HepG2 (cell line): ENCODE measurements around the gene WDR62. TPM values are rescaled to one million over a fixed set of nuclear protein-coding genes. Genes with fewer than 3 reads are reported as not detected.

Experiments
- ATAC-seq: fragments of 200-7000 bp; cut with Tn5 transposase; 3 replicates; pipeline ENCODE4 v1.9.1; 2020; ENCODE audit warnings: mild to moderate bottlenecking, moderate library complexity
- BruUV-seq: library from RNA; stranded (reverse); fragments of 400-500 nt; replicated peaks from 2 replicates; lab custom pipeline; 2021; lab: Mats Ljungman, UMichigan
- CTCF ChIA-PET: fragments of 300-600 bp; formaldehyde crosslinking; extraction: SDS; loops from one replicate; lab custom pipeline; 2021; ENCODE audit warnings: low total read pairs, inconsistent platforms, low intra/inter-chr PET ratio; lab: Yijun Ruan, JAX
- POLR2A ChIA-PET: fragments of 350-600 bp; sonication (Branson Sonifier 250); formaldehyde crosslinking; loops from one replicate; lab custom pipeline; 2020; ENCODE audit warnings: antibody characterized with exemption, inconsistent platforms; lab: Yijun Ruan, JAX
- DNase-seq: peaks from one replicate; pipeline ENCODE4 v3.0.0-alpha.2; 2015; ENCODE audit warnings: low spot score
- FAIRE-seq: peaks from 3 replicates; lab custom pipeline; 2011; peaks lifted over from hg19 to GRCh38; lab: Jason Lieb, UNC
- H2AFZ ChIP-seq: one replicate; pipeline ENCODE4 v1.6.1; 2011; ENCODE audit warnings: low read length, inconsistent platforms
- H3K27ac ChIP-seq: fragments of 300-600 bp; 3 replicates; pipeline ENCODE4 v1.8.0; 2011; ENCODE audit warnings: mixed run types, mild to moderate bottlenecking, mixed read lengths, low read length, inconsistent platforms; ENCODE audit not compliant: insufficient read depth; ENCODE audit errors: extremely low read length
- H3K27me3 ChIP-seq, 2 experiments: fragments of 200-600 bp in 1 of 2; 2 replicates in 1 of 2; 3 replicates in 1 of 2; pipeline versions ENCODE4 v1.6.0 to v1.8.0; 2011; ENCODE audit warnings: low read length in 2 of 2, mild to moderate bottlenecking in 2 of 2, moderate library complexity in 2 of 2, inconsistent platforms in 1 of 2; ENCODE audit not compliant: insufficient read depth in 2 of 2, control insufficient read depth in 1 of 2
- H3K36me3 ChIP-seq, 2 experiments: fragments of 200-600 bp in 1 of 2; replicated peaks in 1 of 2; 2 replicates in 1 of 2; 3 replicates in 1 of 2; pipeline versions ENCODE4 v1.5.1 to v1.8.0; 2011; ENCODE audit warnings: low read length in 2 of 2, inconsistent platforms in 1 of 2; ENCODE audit not compliant: insufficient read depth in 2 of 2, control insufficient read depth in 1 of 2
- H3K4me1 ChIP-seq: 2 replicates; pipeline ENCODE4 v1.5.1; 2012; ENCODE audit warnings: low read length, inconsistent platforms; ENCODE audit not compliant: insufficient read depth
- H3K4me2 ChIP-seq: 2 replicates; pipeline ENCODE4 v1.6.0; 2011; ENCODE audit warnings: low read depth, low read length, inconsistent platforms
- H3K4me3 ChIP-seq, 3 experiments: fragments of 200-600 bp in 1 of 3; sonication (generic), shearing (Covaris generic) in 1 of 3; replicated peaks in 1 of 3; 2 replicates each; pipeline ENCODE4 v1.5.1; 2011 to 2016; ENCODE audit warnings: low read length in 3 of 3, inconsistent platforms in 2 of 3, low read depth in 2 of 3, mild to moderate bottlenecking in 2 of 3, control low read depth in 1 of 3, mixed read lengths in 1 of 3; ENCODE audit not compliant: insufficient read depth in 1 of 3
- H3K79me2 ChIP-seq: one replicate; pipeline ENCODE4 v1.6.1; 2011; ENCODE audit warnings: low read length, inconsistent platforms; ENCODE audit not compliant: insufficient read depth
- H3K9ac ChIP-seq: 2 replicates; pipeline ENCODE4 v1.6.0; 2011; ENCODE audit warnings: mild to moderate bottlenecking, low read depth, low read length, inconsistent platforms; ENCODE audit not compliant: insufficient read depth
- H3K9me3 ChIP-seq: 2 replicates; pipeline ENCODE4 v1.5.1; 2012; ENCODE audit warnings: mild to moderate bottlenecking, low read length
- H4K20me1 ChIP-seq: 2 replicates; pipeline ENCODE4 v1.6.0; 2011; ENCODE audit warnings: inconsistent platforms, mild to moderate bottlenecking, low read length, moderate library complexity; ENCODE audit not compliant: insufficient read depth
- AGO2 ChIP-seq: fragments of 200-400 bp; formaldehyde crosslinking; optimal IDR thresholded peaks from 2 replicates; pipeline ENCODE3; 2017; ENCODE audit warnings: mild to moderate bottlenecking, low read depth, low read length, moderate library complexity
- IRF2 ChIP-seq: IDR thresholded peaks from 2 replicates; pipeline ENCODE4 v1.6.1; 2018; ENCODE audit warnings: missing genetic modification reagents, missing compliant biosample characterization
- MTA3 ChIP-seq: sonication (generic); formaldehyde crosslinking; IDR thresholded peaks from 2 replicates; pipeline ENCODE4 v1.4.0; 2020; ENCODE audit warnings: missing genetic modification reagents
- PHF8 ChIP-seq: sonication (generic); formaldehyde crosslinking; IDR thresholded peaks from 2 replicates; pipeline ENCODE4 v1.5.0; 2020; ENCODE audit warnings: missing genetic modification reagents
- SALL1 ChIP-seq: sonication (generic); formaldehyde crosslinking; IDR thresholded peaks from 2 replicates; pipeline ENCODE4 v1.8.0; 2022; ENCODE audit warnings: mild to moderate bottlenecking, missing genetic modification reagents
- SPEN ChIP-seq: sonication (generic); formaldehyde crosslinking; IDR thresholded peaks from 2 replicates; pipeline ENCODE4 v1.5.1; 2020; ENCODE audit warnings: low read depth, mild to moderate bottlenecking, missing genetic modification reagents
- TCF12 ChIP-seq, 2 experiments: fragments of 450-650 bp in 1 of 2; sonication (generic) in 1 of 2; formaldehyde crosslinking in 1 of 2; IDR thresholded peaks; 2 replicates each; pipeline versions ENCODE4 v1.6.1 to v1.8.0; 2017 to 2022; ENCODE audit warnings: antibody characterized with exemption in 1 of 2, mild to moderate bottlenecking in 1 of 2, missing genetic modification reagents in 1 of 2, moderate library complexity in 1 of 2
- TCF7 ChIP-seq: sonication (generic); IDR thresholded peaks from 2 replicates; pipeline ENCODE4 v1.6.1; 2016; ENCODE audit warnings: antibody characterized with exemption, low read depth
- TOPORS ChIP-seq: sonication (generic); formaldehyde crosslinking; IDR thresholded peaks from 2 replicates; pipeline ENCODE4 v1.8.0; 2023; ENCODE audit warnings: mild to moderate bottlenecking, missing genetic modification reagents
- ZKSCAN5 ChIP-seq: sonication (generic); formaldehyde crosslinking; IDR thresholded peaks from 2 replicates; pipeline ENCODE4 v1.5.1; 2020; ENCODE audit warnings: mild to moderate bottlenecking, missing genetic modification reagents
- ZNF615 ChIP-seq: sonication (generic); formaldehyde crosslinking; IDR thresholded peaks from 2 replicates; pipeline ENCODE4 v1.5.0; 2020; ENCODE audit warnings: mild to moderate bottlenecking, missing genetic modification reagents, borderline replicate concordance
- WGBS: methylation state at CpG from one replicate; pipeline ENCODE4 v1.1.6; 2017; ENCODE audit warnings: low lambda C conversion rate; 5-methylcytosine and 5-hydroxymethylcytosine counted together
- in situ Hi-C: cut with HindIII; loops from 2 replicates; pipeline ENCODE4 v1.10.0; 2017; ENCODE audit warnings: low pct_unique_long_range_greater_than_20kb; ENCODE audit not compliant: extremely low pct_ligation_motif_present
- intact Hi-C: fragments of 100-400 bp; cut with micrococcal nuclease; formaldehyde crosslinking; loops from one replicate; pipeline ENCODE4 v1.10.0; 2022; ENCODE audit not compliant: unreplicated experiment
- polyA plus RNA-seq, 8 experiments: library from polyadenylated mRNA; depleted of rRNA in 3 of 8; stranded (reverse) in 7 of 8; unstranded in 1 of 8; fragments of >200 nt; fragmentation: Illumina TruSeq in 4 of 8; extraction: Trizol in 4 of 8; gene quantifications; 2 replicates each; pipeline versions ENCODE4 v1.2.1 to v1.2.3, GENCODE V29; 2011 to 2016; ENCODE audit warnings: low read depth in 4 of 8, missing spikeins in 1 of 8, mixed read lengths in 1 of 8; ENCODE audit not compliant: insufficient read depth in 1 of 8
- total RNA-seq, 5 experiments: library from RNA; depleted of rRNA; stranded (reverse); fragments of >200 nt; fragmentation: Illumina TruSeq; extraction: Trizol; gene quantifications; 2 replicates each; pipeline ENCODE4 v1.2.3, GENCODE V29; 2016; ENCODE audit warnings: low read depth in 1 of 5
- TF ChIP-seq, protein P1 (sequence below): sonication (generic); formaldehyde crosslinking; IDR thresholded peaks from 2 replicates; pipeline ENCODE4 v1.8.0; 2022; ENCODE audit warnings: missing genetic modification reagents, mild to moderate bottlenecking, inconsistent platforms, borderline replicate concordance
- TF ChIP-seq, protein P2 (sequence below): IDR thresholded peaks from 2 replicates; pipeline ENCODE4 v1.6.1; 2012; ENCODE audit warnings: inconsistent platforms
- TF ChIP-seq, protein P3 (sequence below): sonication (generic); formaldehyde crosslinking; IDR thresholded peaks from 2 replicates; pipeline ENCODE4 v1.4.0; 2020; ENCODE audit warnings: mild to moderate bottlenecking, missing genetic modification reagents

The WDR62 gene
- total and polyA plus RNA-seq, 2 of the 13 experiments (the other 11 are each of a cell fraction or from before 2014, with no cell fraction given), result 5.8 to 12.5 TPM

DNA sequence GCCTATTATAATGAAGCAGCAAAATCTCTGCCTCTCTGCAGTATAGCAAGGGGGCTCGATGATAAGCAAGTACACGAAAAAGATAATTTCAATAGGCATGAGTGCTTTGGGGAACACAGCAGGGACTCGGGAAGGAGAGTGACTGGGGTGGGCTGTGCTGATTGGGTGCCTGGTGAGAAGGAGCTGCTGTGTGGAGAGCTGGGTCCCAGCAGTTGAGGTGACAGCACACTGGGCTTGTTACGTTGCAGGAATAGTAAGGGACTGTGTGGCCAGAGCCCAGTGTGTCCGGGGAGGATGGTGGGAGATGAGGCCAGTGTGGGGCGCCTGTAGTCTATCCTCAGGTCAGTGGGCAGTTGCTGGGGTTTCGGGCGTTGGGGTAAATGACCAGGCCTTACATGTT, 17.4 kb downstream of the WDR62 start:
- Histone ChIP-seq H3K9me3 (no peaks in the 10 kb centered on the region), H3K36me3 (peaks cover 14 to 48% of the 10 kb centered on the region in 2 experiments), H3K4me2 (no peak overlapping the region), H3K9ac (no peak overlapping the region), H3K4me1 (no peaks in the 10 kb centered on the region), H3K79me2 (peaks cover 2% of the 10 kb centered on the region), H4K20me1 (no peaks in the 10 kb centered on the region), H3K4me3 (no peak overlapping the region), H2AFZ (no peak overlapping the region), H3K27me3 (no peaks in the 10 kb centered on the region), H3K27ac (no peak overlapping the region)
- 97% methylated on average over 5 of the region's 8 CpGs for WGBS
- no peak for DNase-seq
- POLR2A ChIA-PET, result no interaction called here
- FAIRE-seq, result no peak
- BruUV-seq, result no TSS peak
- in situ Hi-C loops, result no loop called here
- CTCF ChIA-PET, result no interaction called here
- no peak for ATAC-seq
- intact Hi-C loops, result no loop called here
- TF ChIP-seq TOPORS (CRISPR knock-in tag), result no peak
- TF ChIP-seq AGO2, result no peak
- TF ChIP-seq, protein P1, sequence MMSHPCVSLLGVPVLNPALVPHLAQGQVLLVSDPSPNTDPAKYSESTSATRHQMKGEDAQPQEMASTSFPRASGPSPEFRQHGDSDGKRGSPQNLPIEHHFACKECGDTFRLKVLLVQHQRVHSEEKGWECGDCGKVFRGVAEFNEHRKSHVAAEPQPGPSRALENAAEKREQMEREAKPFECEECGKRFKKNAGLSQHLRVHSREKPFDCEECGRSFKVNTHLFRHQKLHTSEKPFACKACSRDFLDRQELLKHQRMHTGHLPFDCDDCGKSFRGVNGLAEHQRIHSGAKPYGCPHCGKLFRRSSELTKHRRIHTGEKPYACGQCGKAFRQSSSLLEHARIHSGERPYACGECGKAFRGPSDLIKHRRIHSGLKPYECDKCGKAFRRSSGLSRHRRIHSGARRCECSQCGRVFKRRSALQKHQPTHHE, result no peak
- no peak for TF ChIP-seq TCF7
- no peak for TF ChIP-seq SPEN
- no peak for TF ChIP-seq IRF2
- TF ChIP-seq SALL1 (CRISPR knock-in tag), result no peak
- no peak for TF ChIP-seq MTA3 (CRISPR knock-in tag)
- TF ChIP-seq, protein P2, sequence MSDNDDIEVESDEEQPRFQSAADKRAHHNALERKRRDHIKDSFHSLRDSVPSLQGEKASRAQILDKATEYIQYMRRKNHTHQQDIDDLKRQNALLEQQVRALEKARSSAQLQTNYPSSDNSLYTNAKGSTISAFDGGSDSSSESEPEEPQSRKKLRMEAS, result no peak
- TF ChIP-seq, protein P3, sequence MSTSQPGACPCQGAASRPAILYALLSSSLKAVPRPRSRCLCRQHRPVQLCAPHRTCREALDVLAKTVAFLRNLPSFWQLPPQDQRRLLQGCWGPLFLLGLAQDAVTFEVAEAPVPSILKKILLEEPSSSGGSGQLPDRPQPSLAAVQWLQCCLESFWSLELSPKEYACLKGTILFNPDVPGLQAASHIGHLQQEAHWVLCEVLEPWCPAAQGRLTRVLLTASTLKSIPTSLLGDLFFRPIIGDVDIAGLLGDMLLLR (CRISPR knock-in tag), result no peak
- no peak for TF ChIP-seq TCF12 (IDR thresholded peaks at IDR 0.05)
- TF ChIP-seq TCF12 (CRISPR knock-in tag; IDR thresholded peaks at IDR 0.05), result no peak
- TF ChIP-seq PHF8, result no peak
- no peak for TF ChIP-seq ZKSCAN5 (CRISPR knock-in tag)
- no peak for TF ChIP-seq ZNF615 (CRISPR knock-in tag)
